IPS-18a (cell line): Measurements from ENCODE around the gene C4orf50.

ENCODE experiments used
- H3K27ac ChIP-seq: one replicate; pipeline ENCODE4 v1.5.1; 2013; ENCODE audit warnings: low read length
- H3K27me3 ChIP-seq: one replicate; pipeline ENCODE4 v1.6.1; 2013; ENCODE audit warnings: mild to moderate bottlenecking, low read length; ENCODE audit not compliant: control insufficient read depth, insufficient read depth
- H3K36me3 ChIP-seq: one replicate; pipeline ENCODE4 v1.6.1; 2013; ENCODE audit warnings: low read depth, low read length; ENCODE audit not compliant: control insufficient read depth
- H3K4me1 ChIP-seq: one replicate; pipeline ENCODE4 v1.6.1; 2013; ENCODE audit warnings: low read depth, low read length; ENCODE audit not compliant: control insufficient read depth
- H3K4me3 ChIP-seq: one replicate; pipeline ENCODE4 v1.5.1; 2013; ENCODE audit warnings: low read length
- H3K9ac ChIP-seq: one replicate; pipeline ENCODE4 v1.6.1; 2013; ENCODE audit warnings: mild to moderate bottlenecking, low read length, moderate library complexity
- H3K9me3 ChIP-seq: one replicate; pipeline ENCODE4 v1.6.1; 2013; ENCODE audit warnings: low read depth, low read length; ENCODE audit not compliant: control insufficient read depth

C4orf50 gene

DNA sequence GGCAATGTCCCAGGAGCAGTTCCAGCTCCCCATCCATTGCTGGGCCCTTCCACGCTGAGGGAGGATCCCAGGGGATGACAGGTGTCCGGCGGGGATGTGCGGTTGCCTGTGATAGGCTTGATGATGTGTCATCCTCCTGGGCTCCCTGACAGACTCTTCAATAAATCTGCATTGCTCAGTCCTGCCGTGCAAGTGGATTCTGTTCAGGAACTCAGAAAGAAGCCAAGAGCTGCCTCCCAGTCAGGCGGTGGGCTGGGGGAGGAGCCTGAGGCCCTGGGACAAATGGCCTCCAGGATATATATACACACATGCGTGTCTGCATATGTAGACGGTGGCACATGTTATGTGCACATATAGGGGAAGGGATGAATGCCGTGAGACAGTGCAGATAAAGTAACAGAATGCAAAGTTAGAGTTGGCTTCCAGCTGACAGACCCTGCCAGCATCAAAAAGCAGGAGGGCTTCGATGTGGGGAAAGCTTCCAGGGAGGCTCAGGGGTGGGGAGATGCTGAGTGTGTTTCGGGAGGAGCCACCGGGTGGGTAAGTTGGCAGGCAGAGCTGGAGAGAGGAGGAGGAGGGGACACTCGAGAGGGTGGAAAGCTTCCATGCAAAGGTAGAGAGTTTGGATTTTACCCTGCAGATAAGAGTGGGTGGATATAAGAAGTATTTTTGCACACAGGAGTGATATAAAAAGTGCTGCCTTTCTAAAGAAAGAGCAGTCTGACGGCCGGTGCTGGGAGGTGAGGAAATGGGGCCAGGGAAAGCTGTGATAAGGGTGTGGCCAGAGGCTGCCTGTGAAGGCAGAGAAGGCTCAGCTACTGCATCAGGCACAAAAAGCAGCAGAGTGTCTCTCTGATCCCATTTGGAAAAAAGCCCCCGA, 96.9 kb downstream of the C4orf50 start:
- Histone ChIP-seq H3K9me3 (no peaks in the 10 kb centered on the region), H3K4me3 (no peak overlapping the region), H3K27me3 (no peaks in the 10 kb centered on the region), H3K27ac (no peak overlapping the region), H3K9ac (no peak overlapping the region), H3K36me3 (no peaks in the 10 kb centered on the region), H3K4me1 (peaks cover 4% of the 10 kb centered on the region)

DNA sequence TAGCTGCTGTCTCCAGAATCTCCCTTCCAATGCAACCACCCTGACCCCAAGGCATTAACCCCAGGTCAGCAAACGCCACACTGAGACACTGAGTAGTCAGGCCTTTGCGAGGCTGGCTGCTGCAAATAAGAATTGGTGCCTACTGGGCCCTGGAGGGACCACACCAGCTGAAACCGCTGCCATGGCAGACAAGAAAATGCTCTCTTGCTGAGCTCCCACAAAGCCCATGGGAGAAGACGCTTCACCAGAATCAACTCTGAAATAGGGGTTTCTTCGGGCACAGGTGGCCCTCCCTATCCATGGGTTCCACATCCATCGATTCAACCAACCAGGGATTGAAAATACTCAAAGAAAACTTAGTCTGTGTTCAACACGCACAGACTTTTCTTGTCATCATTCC, 98.7 kb downstream of the C4orf50 start:
- Histone ChIP-seq H3K36me3 (no peaks in the 10 kb centered on the region), H3K9ac (no peak overlapping the region)

DNA sequence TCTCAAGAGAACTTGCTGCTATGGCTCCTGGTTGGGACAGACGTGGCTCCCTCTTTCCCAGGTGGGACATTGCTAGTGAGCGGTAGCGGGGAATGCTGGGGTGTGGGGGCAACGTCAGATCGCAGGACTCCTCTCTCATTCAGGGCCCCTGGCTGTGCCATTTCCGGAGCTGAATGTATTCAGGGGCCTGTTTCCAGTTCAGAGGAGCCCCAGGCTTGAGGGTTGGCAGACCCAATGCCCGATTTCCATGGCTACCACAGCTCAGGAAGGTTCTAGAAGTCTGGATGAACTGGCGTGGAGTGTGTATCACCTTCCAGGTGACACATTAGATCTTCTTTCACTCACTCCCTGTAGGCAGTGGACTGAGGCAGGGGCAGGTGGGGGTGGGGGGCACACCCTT, 99.2 kb downstream of the C4orf50 start:
- H3K4me3 ChIP-seq, result no peak overlapping the region
- peaks cover 4% of the 10 kb centered on the region for H3K4me1 ChIP-seq
- H3K9me3 ChIP-seq, result no peaks in the 10 kb centered on the region
- no peak overlapping the region for H3K9ac ChIP-seq
- H3K27ac ChIP-seq, result no peak overlapping the region
- no peaks in the 10 kb centered on the region for H3K27me3 ChIP-seq
- no peaks in the 10 kb centered on the region for H3K36me3 ChIP-seq

More for the DNA sequence above, 98.7 kb downstream of the C4orf50 start:
- Histone ChIP-seq H3K4me3 (no peak overlapping the region), H3K4me1 (peaks cover 4% of the 10 kb centered on the region), H3K9me3 (no peaks in the 10 kb centered on the region), H3K27me3 (no peaks in the 10 kb centered on the region), H3K27ac (no peak overlapping the region)

DNA sequence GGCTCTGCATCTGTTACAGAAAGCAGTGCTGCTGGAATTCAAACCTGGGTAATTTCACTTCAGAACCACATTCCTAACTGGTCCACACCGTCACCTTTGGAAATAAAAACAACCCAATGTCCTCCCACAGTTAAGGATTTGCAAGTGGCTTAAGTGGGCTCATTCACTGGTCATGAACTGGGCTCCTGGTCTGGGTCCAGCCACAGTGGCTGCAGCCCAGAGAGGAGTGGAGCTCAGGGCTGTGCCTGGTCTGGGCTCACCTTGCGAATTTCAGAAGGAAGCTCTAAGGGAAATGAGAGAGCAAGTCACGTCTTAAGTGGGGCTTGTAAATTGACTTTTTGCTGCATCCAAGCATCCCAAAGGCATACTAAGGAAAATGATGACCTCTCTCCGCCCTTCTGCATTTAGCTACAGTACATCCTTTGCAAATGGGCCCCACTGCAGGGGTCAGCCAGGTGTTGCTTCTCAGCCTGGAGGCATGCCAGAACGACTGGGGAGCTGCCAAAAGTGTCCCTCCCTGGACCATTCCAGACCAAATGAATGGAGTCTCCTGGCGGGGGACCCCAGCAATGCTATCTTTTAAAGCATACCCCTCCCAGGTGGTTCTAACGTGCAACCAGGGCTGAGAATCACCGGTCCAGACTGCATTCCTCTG, 99.8 kb downstream of the C4orf50 start:
- H3K4me1 ChIP-seq, result peaks cover 8% of the 10 kb centered on the region
- no peaks in the 10 kb centered on the region for H3K36me3 ChIP-seq
- no peak overlapping the region for H3K9ac ChIP-seq
- H3K27me3 ChIP-seq, result no peaks in the 10 kb centered on the region
- H3K27ac ChIP-seq, result no peak overlapping the region
- H3K9me3 ChIP-seq, result no peaks in the 10 kb centered on the region
- no peak overlapping the region for H3K4me3 ChIP-seq

DNA sequence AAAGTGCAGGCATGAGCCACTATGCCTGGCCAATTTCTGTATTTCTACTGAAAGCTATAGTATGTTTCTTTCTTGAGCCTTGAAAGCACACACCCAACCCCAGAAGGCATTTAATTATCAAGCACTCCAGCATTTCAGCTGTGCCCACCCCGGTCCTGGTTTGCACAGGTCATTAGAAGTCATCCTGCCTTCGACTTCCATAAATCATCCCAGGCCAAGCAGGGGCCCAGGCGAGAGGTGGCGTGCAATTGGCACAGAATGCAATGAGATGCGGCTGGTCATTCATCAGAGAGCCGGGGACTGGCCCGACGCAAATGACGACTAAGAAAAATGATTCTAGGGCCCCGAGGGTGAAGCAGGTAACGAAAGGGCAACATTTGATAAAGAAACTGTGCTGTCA, 100.6 kb downstream of the C4orf50 start:
- H3K27ac ChIP-seq, result no peak overlapping the region
- no peaks in the 10 kb centered on the region for H3K9me3 ChIP-seq
- no peak overlapping the region for H3K4me3 ChIP-seq
- no peak overlapping the region for H3K9ac ChIP-seq
- H3K4me1 ChIP-seq, result peaks cover 15% of the 10 kb centered on the region
- no peaks in the 10 kb centered on the region for H3K36me3 ChIP-seq
- no peaks in the 10 kb centered on the region for H3K27me3 ChIP-seq

DNA sequence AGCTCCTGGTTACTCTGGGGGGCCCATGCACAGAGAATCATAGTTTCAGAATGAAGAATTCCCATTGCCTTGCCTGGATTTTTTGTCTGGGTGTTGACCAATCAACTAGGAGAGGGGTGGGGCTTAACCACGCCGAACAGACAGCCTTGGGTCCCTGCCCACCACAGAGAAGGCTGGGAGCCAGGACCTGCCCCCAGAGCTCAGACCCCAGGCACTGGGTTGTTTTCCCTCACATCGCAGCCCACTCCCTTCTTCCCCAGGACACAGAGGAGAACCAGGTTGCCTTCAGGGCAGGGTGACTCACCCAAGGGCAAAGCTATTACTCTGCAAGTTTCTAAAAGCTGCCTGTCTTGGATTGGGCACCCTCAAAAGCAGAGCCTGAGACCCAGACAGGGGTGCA, 102.0 kb downstream of the C4orf50 start:
- Histone ChIP-seq H3K27ac (no peak overlapping the region), H3K36me3 (no peaks in the 10 kb centered on the region), H3K9ac (no peak overlapping the region), H3K4me3 (no peak overlapping the region), H3K27me3 (no peaks in the 10 kb centered on the region), H3K9me3 (no peaks in the 10 kb centered on the region), H3K4me1 (peaks cover 21% of the 10 kb centered on the region)

DNA sequence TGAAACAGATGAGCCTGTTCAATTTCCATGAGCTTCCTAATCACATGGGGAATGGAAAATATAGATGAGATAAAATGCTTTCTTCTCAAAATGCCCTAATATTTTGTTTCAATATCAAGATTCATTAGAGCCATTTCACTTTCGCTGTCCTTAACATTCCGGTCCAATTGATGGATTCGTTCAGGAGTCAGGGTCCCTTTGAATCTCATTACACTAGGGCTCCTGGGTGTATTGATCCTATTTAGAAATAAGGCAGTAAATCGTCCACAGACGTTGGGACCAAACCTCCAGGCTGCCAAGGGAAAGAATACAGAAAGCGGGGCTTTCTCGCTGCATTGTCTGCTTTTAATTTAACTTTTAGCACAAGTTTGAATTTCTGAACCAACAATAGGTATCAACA, 104.8 kb downstream of the C4orf50 start:
- no peaks in the 10 kb centered on the region for H3K27me3 ChIP-seq
- no peaks in the 10 kb centered on the region for H3K36me3 ChIP-seq
- H3K9ac ChIP-seq, result no peak overlapping the region
- no peaks in the 10 kb centered on the region for H3K9me3 ChIP-seq
- H3K4me3 ChIP-seq, result no peak overlapping the region
- peaks cover 19% of the 10 kb centered on the region for H3K4me1 ChIP-seq
- no peak overlapping the region for H3K27ac ChIP-seq

DNA sequence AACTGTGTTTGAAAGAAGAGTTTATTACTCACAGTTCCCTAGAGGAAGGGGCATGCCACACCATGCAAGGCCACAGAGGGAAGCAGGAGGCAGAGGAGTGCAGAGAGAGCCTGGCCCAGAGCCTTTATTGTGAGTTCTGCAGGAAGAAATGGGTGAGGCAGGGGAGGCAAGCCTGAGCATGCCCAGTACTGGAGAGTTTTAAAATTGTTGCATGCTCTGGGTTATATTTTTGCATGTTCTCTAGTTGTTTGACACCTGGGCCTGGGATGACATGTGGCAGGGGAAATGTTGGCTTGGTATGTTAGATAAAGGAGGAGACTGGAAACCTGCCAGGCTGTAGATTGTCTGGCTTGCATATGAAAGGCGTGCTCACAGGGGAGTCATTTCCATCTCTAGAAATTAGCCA, 105.6 kb downstream of the C4orf50 start:
- Histone ChIP-seq H3K4me1 (peaks cover 19% of the 10 kb centered on the region), H3K4me3 (no peak overlapping the region), H3K27ac (no peak overlapping the region), H3K27me3 (peaks cover 6% of the 10 kb centered on the region), H3K9me3 (no peaks in the 10 kb centered on the region), H3K36me3 (no peaks in the 10 kb centered on the region), H3K9ac (no peak overlapping the region)

DNA sequence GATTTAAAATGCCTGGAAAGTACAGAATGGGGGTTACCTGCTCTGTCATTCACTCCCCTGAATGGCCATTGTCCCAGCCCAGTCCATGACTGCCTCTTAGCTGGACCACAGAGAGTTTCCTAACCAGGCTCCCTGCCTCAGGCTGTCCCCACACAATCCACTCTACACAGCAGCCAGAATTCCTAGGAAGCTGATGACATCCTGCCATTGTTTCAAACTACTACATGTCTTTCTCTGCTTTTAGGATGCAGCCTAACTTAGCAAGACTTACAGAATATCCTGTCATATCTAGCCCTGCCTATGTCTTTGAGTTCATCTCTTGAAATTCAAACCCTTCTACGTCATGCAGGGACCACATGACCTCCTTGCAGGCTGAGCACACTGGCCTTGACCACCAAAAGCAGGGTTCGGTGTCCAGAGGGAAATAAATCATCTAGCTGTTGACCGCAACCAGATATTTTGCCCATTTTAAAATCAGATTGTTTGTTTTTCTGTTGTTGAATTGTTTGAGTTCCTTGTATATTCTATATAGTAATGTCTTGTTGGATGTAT, 109.3 kb downstream of the C4orf50 start:
- peaks cover 31% of the 10 kb centered on the region for H3K4me1 ChIP-seq

DNA sequence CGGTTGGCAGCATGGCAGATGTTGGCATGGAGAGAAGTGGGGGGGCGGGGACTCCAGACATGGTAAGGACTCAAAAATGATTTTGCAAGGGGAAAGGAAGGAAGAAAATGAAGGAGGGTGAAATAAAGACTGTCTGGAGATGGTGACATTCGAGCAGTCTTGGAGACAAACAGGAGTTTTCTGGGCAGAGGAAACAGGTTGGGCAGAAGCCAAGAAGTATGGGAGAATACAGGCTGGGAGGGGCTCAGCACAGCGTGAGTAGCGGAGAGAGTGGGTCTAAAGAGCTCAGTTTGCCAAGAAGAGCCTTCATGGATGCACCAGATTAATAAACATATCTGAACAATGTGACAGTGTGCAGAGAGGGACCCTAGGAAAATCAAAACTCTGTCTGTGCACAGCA, 112.0 kb downstream of the C4orf50 start:
- Histone ChIP-seq H3K9me3 (no peaks in the 10 kb centered on the region), H3K9ac (no peak overlapping the region), H3K36me3 (no peaks in the 10 kb centered on the region), H3K27me3 (peaks cover 51% of the 10 kb centered on the region), H3K4me1 (peaks cover 24% of the 10 kb centered on the region), H3K27ac (no peak overlapping the region), H3K4me3 (no peak overlapping the region)

More for the DNA sequence above, 109.3 kb downstream of the C4orf50 start:
- Histone ChIP-seq H3K9me3 (no peaks in the 10 kb centered on the region), H3K27me3 (peaks cover 36% of the 10 kb centered on the region), H3K27ac (no peak overlapping the region), H3K9ac (no peak overlapping the region), H3K4me3 (no peak overlapping the region), H3K36me3 (no peaks in the 10 kb centered on the region)

DNA sequence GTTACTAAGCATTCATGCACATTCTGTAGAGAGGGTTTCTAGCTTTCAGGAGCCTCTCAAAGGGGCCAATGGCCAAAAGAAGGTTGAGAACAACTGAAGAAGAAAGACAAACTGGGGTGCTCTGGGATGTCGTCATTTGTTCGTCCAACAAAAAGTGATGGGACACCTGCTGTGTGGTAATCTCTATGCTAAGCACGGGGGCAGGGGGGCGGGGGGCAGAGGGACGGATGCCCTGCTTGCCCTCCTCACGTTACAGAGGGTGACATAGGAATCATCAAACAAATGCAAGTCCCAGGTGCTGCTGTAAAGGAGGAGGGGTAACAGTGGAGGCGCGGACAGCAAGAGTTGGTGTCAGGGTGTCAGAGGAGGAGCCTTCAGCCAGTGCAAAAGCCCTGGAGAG, 112.5 kb downstream of the C4orf50 start:
- peaks cover 24% of the 10 kb centered on the region for H3K4me1 ChIP-seq

More for the DNA sequence above, 112.5 kb downstream of the C4orf50 start:
- Histone ChIP-seq H3K27me3 (peaks cover 52% of the 10 kb centered on the region), H3K27ac (no peak overlapping the region), H3K9me3 (no peaks in the 10 kb centered on the region), H3K36me3 (no peaks in the 10 kb centered on the region), H3K9ac (no peak overlapping the region), H3K4me3 (no peak overlapping the region)
